Thyroid gland (tissue), 4 donors: Measurements from ENCODE around the gene WWP2.

Experiments used
- POLR2A ChIP-seq, 2 donors: fragments of 450-650 bp; IDR thresholded peaks; one replicate each; pipeline ENCODE4 v1.6.1; 2017; ENCODE audit warnings: antibody characterized with exemption in 2 of 2, mild to moderate bottlenecking in 2 of 2, moderate library complexity in 1 of 2
- TF ChIP-seq, protein P1 (sequence below), 6 experiments: fragments of 200-600 bp in 3 of 6; fragments of 450-650 bp in 3 of 6; sonication (generic) in 3 of 6; IDR thresholded peaks; one replicate each; pipeline ENCODE4 v1.5.1; 2016 to 2019; ENCODE audit warnings: antibody characterized with exemption in 6 of 6, mild to moderate bottlenecking in 2 of 6, inconsistent platforms in 1 of 6, moderate library complexity in 1 of 6

GRCh38 chr16:69871708-69872107 lies 109.6 kb downstream of the WWP2 start:
- TF ChIP-seq, protein P1, sequence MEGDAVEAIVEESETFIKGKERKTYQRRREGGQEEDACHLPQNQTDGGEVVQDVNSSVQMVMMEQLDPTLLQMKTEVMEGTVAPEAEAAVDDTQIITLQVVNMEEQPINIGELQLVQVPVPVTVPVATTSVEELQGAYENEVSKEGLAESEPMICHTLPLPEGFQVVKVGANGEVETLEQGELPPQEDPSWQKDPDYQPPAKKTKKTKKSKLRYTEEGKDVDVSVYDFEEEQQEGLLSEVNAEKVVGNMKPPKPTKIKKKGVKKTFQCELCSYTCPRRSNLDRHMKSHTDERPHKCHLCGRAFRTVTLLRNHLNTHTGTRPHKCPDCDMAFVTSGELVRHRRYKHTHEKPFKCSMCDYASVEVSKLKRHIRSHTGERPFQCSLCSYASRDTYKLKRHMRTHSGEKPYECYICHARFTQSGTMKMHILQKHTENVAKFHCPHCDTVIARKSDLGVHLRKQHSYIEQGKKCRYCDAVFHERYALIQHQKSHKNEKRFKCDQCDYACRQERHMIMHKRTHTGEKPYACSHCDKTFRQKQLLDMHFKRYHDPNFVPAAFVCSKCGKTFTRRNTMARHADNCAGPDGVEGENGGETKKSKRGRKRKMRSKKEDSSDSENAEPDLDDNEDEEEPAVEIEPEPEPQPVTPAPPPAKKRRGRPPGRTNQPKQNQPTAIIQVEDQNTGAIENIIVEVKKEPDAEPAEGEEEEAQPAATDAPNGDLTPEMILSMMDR (IDR thresholded peaks at IDR 0.05) = no peak
- no peak for TF ChIP-seq POLR2A (IDR thresholded peaks at IDR 0.05)
